GM12878 (cell line): ENCODE results near the gene TIAM1. TPM values are rescaled to one million over a fixed set of nuclear protein-coding genes. Genes with fewer than 3 reads are reported as not detected.

Source experiments
- ATAC-seq: fragments of 200-7000 bp; cut with Tn5 transposase; 3 replicates; pipeline ENCODE4 v1.9.1; 2020; ENCODE audit warnings: mild to moderate bottlenecking, moderate library complexity
- BruUV-seq: library from RNA; stranded (reverse); fragments of 400-500 nt; replicated peaks from 2 replicates; lab custom pipeline; 2021; lab: Mats Ljungman, UMichigan
- CTCF ChIA-PET: fragments of 300-600 bp; sonication (Branson Sonifier 250); formaldehyde crosslinking; extraction: SDS; loops from one replicate; lab custom pipeline; 2021; ENCODE audit warnings: inconsistent platforms; lab: Yijun Ruan, JAX
- POLR2A ChIA-PET: fragments of 350-600 bp; formaldehyde crosslinking; extraction: SDS; loops from one replicate; lab custom pipeline; 2021; ENCODE audit warnings: inconsistent platforms; lab: Charles Lee
- RAD21 ChIA-PET: fragments of 300-600 bp; sonication (Branson Sonifier 250); formaldehyde crosslinking; loops from one replicate; lab custom pipeline; 2023; ENCODE audit warnings: antibody characterized with exemption; ENCODE audit not compliant: unreplicated experiment; lab: Charles Lee
- SMC1A ChIA-PET: fragments of 300-600 bp; sonication (Branson Sonifier 250); formaldehyde crosslinking; loops from one replicate; lab custom pipeline; 2023; ENCODE audit not compliant: unreplicated experiment, uncharacterized antibody; lab: Charles Lee
- DNase-seq: peaks from one replicate; pipeline ENCODE4 v3.0.0-alpha.2; 2011; ENCODE audit warnings: low read depth, low spot score
- FAIRE-seq: peaks from 3 replicates; lab custom pipeline; 2011; peaks lifted over from hg19 to GRCh38; lab: Jason Lieb, UNC
- H2AFZ ChIP-seq: 2 replicates; pipeline ENCODE4 v1.6.0; 2011; ENCODE audit warnings: low read depth, low read length, control low read depth; ENCODE audit not compliant: control insufficient read depth
- H3K27ac ChIP-seq: 2 replicates; pipeline ENCODE4 v1.5.1; 2011; ENCODE audit warnings: control low read depth; ENCODE audit not compliant: control insufficient read depth, insufficient read depth
- H3K27me3 ChIP-seq, 2 experiments: replicated peaks in 1 of 2; 2 replicates each; pipeline versions ENCODE4 v1.6.0 to v1.6.1; 2011; ENCODE audit warnings: low read length in 1 of 2; ENCODE audit not compliant: control insufficient read depth in 2 of 2, insufficient read depth in 2 of 2
- H3K36me3 ChIP-seq, 2 experiments: 2 replicates each; pipeline ENCODE4 v1.5.1; 2011; ENCODE audit warnings: low read length in 1 of 2; ENCODE audit not compliant: control insufficient read depth in 2 of 2, insufficient read depth in 2 of 2
- H3K4me1 ChIP-seq: 2 replicates; pipeline ENCODE4 v1.6.1; 2011; ENCODE audit warnings: mild to moderate bottlenecking, low read length, moderate library complexity, mixed read lengths; ENCODE audit not compliant: control insufficient read depth, insufficient read depth
- H3K4me2 ChIP-seq: 2 replicates; pipeline ENCODE4 v1.6.0; 2011; ENCODE audit warnings: control low read depth; ENCODE audit not compliant: control insufficient read depth, insufficient read depth
- H3K4me3 ChIP-seq: fragments of 200-600 bp; sonication (generic); 2 replicates; pipeline ENCODE4 v1.5.1; 2016
- H3K79me2 ChIP-seq: 2 replicates; pipeline ENCODE4 v1.6.0; 2011; ENCODE audit warnings: low read length; ENCODE audit not compliant: control insufficient read depth, insufficient read depth
- H3K9ac ChIP-seq: 2 replicates; pipeline ENCODE4 v1.8.0; 2011; ENCODE audit warnings: low read length, control low read depth, mixed read lengths; ENCODE audit not compliant: control insufficient read depth, insufficient read depth
- H3K9me3 ChIP-seq: replicated peaks from 3 replicates; pipeline ENCODE4 v1.5.1; 2011; ENCODE audit warnings: mild to moderate bottlenecking, low read length; ENCODE audit not compliant: control insufficient read depth, insufficient read depth
- H4K20me1 ChIP-seq: 2 replicates; pipeline ENCODE4 v1.6.0; 2011; ENCODE audit not compliant: control insufficient read depth, insufficient read depth
- ATF2 ChIP-seq: IDR thresholded peaks from 2 replicates; pipeline ENCODE4 v1.6.1; 2012; ENCODE audit warnings: low read length, inconsistent platforms
- CHD2 ChIP-seq: IDR thresholded peaks from 2 replicates; pipeline ENCODE4 v1.6.1; 2011; ENCODE audit warnings: low read depth, low read length, improper control_type of control experiment, borderline replicate concordance
- EED ChIP-seq: sonication (generic); IDR thresholded peaks from 2 replicates; pipeline ENCODE4 v1.6.1; 2016; ENCODE audit warnings: antibody characterized with exemption, low read depth
- IRF3 ChIP-seq: fragments of 450-650 bp; IDR thresholded peaks from 2 replicates; pipeline ENCODE4 v1.6.1; 2014; ENCODE audit warnings: mild to moderate bottlenecking
- RFX5 ChIP-seq: IDR thresholded peaks from 2 replicates; pipeline ENCODE4 v1.6.1; 2011; ENCODE audit warnings: low read depth, low read length, improper control_type of control experiment
- SMAD5 ChIP-seq: IDR thresholded peaks from 2 replicates; pipeline ENCODE4 v1.6.1; 2016; ENCODE audit warnings: antibody characterized with exemption, low read depth
- TCF7 ChIP-seq: IDR thresholded peaks from 2 replicates; pipeline ENCODE4 v1.6.1; 2014; ENCODE audit warnings: antibody characterized with exemption, borderline replicate concordance
- USF1 ChIP-seq: IDR thresholded peaks from 2 replicates; pipeline ENCODE4 v1.6.1; 2011; ENCODE audit warnings: borderline replicate concordance, low read depth, mild to moderate bottlenecking, moderate library complexity, mixed read lengths, low read length; ENCODE audit not compliant: insufficient read depth; ENCODE audit errors: extremely low read length
- USF2 ChIP-seq: IDR thresholded peaks from 2 replicates; pipeline ENCODE4 v1.6.1; 2011; ENCODE audit warnings: low read depth, low read length, improper control_type of control experiment, borderline replicate concordance
- YY1 ChIP-seq: IDR thresholded peaks from 2 replicates; pipeline ENCODE4 v1.6.1; 2011; ENCODE audit warnings: low read depth, mild to moderate bottlenecking, low read length
- ZBTB40 ChIP-seq: fragments of 450-650 bp; IDR thresholded peaks from 2 replicates; pipeline ENCODE4 v1.6.1; 2016; ENCODE audit warnings: mild to moderate bottlenecking, moderate library complexity, borderline replicate concordance
- WGBS: methylation state at CpG from one replicate; pipeline ENCODE4 v1.1.6; 2016; ENCODE audit warnings: low lambda C conversion rate; ENCODE audit not compliant: insufficient replicate concordance, insufficient coverage; ENCODE audit errors: missing lambda C conversion rate; 5-methylcytosine and 5-hydroxymethylcytosine counted together
- in situ Hi-C: fragments of 300-500 bp; cut with MboI; formaldehyde crosslinking; loops from 9 replicates; pipeline ENCODE4 v1.14.3; 2018; ENCODE audit warnings: mixed read lengths
- intact Hi-C: fragments of 100-400 bp; cut with micrococcal nuclease; formaldehyde crosslinking; loops from one replicate; pipeline ENCODE4 v1.14.2; 2022; ENCODE audit not compliant: unreplicated experiment
- polyA plus RNA-seq, 11 experiments: library from polyadenylated mRNA; depleted of rRNA in 4 of 11; unstranded in 6 of 11; stranded (reverse) in 5 of 11; fragments of >200 nt; fragmentation: Nextera tagmentation in 4 of 11; fragmentation: Illumina TruSeq in 1 of 11; extraction: Ambion mirVana in 4 of 11; extraction: Trizol in 1 of 11; gene quantifications; 1 replicate in 1 of 11; 2 replicates in 10 of 11; pipeline versions ENCODE4 v1.2.1 to v1.2.3, GENCODE V29; 2011 to 2016; ENCODE audit warnings: inconsistent platforms in 2 of 11, missing spikeins in 2 of 11, low read depth in 1 of 11
- total RNA-seq, 4 experiments: library from RNA; depleted of rRNA in 3 of 4; stranded (reverse); fragments of >200 nt in 3 of 4; fragmentation: Illumina TruSeq in 1 of 4; extraction: Trizol in 1 of 4; gene quantifications; 2 replicates each; pipeline versions ENCODE4 v1.2.1 to v1.2.3, GENCODE V29; 2013 to 2021

TIAM1 gene
- total and polyA plus RNA-seq, 10 of the 15 experiments (the other 5 are each of a cell fraction or from before 2014, with no cell fraction given) = 0.31 to 35.9 (median 0.78) TPM

- TF ChIP-seq ATF2 = no peak
Observed at GRCh38 chr21:31267644-31268043, 76.4 kb downstream of the TIAM1 start (continued).

GRCh38 chr21:31266241-31266640 lies 77.8 kb downstream of the TIAM1 start:
- in situ Hi-C loops = no loop called here
- BruUV-seq = TSS peak; percentile 60
- TF ChIP-seq CHD2 (no peak), USF2 (no peak), TCF7 (no peak), SMAD5 (no peak), RFX5 (no peak), IRF3 (no peak), YY1 (no peak), USF1 (no peak), EED (no peak), ZBTB40 (no peak)

More at GRCh38 chr21:31266241-31266640, 77.8 kb downstream of the TIAM1 start:
- intact Hi-C loops = no loop called here
- Histone ChIP-seq H3K79me2 (no peaks in the 10 kb centered on the region), H2AFZ (no peak overlapping the region), H3K36me3 (no peaks in the 10 kb centered on the region; a peak in 1 of 4 replicates), H3K9ac (no peak overlapping the region), H4K20me1 (no peaks in the 10 kb centered on the region), H3K4me3 (no peak overlapping the region), H3K4me2 (no peak overlapping the region), H3K27ac (no peak overlapping the region), H3K9me3 (no peaks in the 10 kb centered on the region; the same call in 2 of the 3 replicates), H3K4me1 (no peaks in the 10 kb centered on the region), H3K27me3 (no peaks in the 10 kb centered on the region)
- SMC1A ChIA-PET = interaction anchor here (1.0 to 1.1 kb wide), 2 partner anchors 14 to 27 kb away, joined by 3 read pairs; no protein-coding TSS in a partner anchor
- ATAC-seq = no peak
- no peak for FAIRE-seq
- RAD21 ChIA-PET = no interaction called here
- WGBS = 65% methylated on average over 18 of the region's 18 CpGs
- CTCF ChIA-PET = interaction anchor here (1.0 to 1.4 kb wide), 2 partner anchors 33 to 63 kb away, joined by 3 to 4 read pairs; no protein-coding TSS in a partner anchor
- POLR2A ChIA-PET = no interaction called here
- no peak for DNase-seq
